GM12872 (cell line): ENCODE measurements around the gene TM7SF3.

ENCODE experiments used
- TF ChIP-seq, protein P1 (sequence below): IDR thresholded peaks from 3 replicates; pipeline ENCODE4 v1.5.1; 2011; ENCODE audit warnings: low read depth, mild to moderate bottlenecking, low read length, moderate library complexity; ENCODE audit not compliant: insufficient read depth

Gene TM7SF3

DNA sequence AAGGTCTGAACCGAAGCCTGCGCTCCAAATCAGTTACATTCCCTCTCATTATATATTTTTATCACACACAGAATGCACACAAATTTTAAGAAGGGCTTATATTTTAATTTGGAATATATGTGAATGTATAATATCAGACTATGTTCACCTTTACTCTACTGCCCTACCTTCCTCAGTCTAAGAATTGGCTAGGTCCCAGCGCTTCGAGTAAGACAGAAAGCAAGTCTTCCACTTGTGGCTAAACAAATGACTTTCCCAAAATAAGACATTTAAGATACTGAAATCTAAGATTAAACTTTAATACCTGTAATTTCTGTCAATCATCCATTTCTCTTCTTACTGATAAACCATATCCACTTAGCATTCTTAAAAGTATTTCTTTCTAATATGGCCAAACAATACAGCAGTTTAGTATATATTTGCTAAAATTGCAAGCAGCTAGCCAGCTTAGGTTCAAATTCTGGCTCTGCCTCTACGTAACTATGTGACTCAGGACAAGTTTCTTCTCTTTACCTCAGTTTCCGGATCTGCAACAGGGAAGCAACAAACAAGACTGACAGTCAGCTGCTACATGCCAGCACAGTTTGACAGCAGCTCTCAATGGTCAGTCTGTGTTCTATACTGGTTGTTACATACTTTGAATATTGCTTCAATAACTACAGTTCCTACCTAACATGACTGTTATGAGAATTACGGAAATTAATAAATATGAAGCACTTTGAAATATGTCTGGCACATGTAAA is 78.4 kb downstream of the TM7SF3 start:
- TF ChIP-seq, protein P1, sequence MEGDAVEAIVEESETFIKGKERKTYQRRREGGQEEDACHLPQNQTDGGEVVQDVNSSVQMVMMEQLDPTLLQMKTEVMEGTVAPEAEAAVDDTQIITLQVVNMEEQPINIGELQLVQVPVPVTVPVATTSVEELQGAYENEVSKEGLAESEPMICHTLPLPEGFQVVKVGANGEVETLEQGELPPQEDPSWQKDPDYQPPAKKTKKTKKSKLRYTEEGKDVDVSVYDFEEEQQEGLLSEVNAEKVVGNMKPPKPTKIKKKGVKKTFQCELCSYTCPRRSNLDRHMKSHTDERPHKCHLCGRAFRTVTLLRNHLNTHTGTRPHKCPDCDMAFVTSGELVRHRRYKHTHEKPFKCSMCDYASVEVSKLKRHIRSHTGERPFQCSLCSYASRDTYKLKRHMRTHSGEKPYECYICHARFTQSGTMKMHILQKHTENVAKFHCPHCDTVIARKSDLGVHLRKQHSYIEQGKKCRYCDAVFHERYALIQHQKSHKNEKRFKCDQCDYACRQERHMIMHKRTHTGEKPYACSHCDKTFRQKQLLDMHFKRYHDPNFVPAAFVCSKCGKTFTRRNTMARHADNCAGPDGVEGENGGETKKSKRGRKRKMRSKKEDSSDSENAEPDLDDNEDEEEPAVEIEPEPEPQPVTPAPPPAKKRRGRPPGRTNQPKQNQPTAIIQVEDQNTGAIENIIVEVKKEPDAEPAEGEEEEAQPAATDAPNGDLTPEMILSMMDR = no peak

DNA sequence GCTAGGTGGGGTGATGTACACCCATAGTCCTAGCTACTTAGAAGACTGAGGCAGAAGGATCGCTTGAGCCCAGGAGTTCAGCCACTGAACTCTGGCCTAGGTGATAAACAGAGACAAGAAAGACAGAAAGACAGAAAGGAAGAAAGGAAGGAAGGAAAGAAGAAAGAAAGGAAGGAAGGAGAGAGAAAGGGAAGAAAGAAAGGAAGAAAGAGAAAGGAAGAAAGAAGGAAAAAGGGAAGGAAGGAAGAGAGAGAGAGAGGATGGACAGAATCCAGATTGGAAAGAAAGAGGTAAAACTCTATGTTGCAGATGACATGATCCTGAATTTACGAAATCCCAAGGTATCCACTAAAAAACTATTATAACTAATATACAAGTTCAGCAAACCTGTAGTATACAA is 84.6 kb downstream of the TM7SF3 start:
- TF ChIP-seq, protein P1 = no peak

DNA sequence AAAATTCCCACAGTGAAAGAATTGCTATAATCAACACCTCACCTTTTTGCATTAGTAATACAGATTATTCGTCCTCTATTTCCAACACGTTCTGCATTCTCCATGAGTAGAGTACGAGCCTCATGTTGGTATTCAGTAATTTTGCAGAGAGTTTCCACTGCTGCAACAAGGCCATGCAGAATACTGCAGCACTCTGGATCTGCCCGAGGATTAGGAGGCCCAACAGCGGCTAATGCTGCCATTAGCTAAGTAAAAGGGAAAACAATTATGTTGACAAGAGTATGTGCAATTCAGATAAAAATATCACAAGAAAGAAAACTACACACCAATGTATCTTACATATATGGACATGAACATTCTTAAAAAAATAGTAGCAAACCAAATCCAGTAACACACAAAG is 85.5 kb downstream of the TM7SF3 start:
- TF ChIP-seq, protein P1 = no peak
